ENCODE results near the gene INAFM2. TPM values are rescaled to one million over a fixed set of nuclear protein-coding genes. Genes with fewer than 3 reads are reported as not detected.

Gene INAFM2
- total and polyA plus RNA-seq, 9 of the 15 experiments (the other 6 are each of a cell fraction or from before 2014, with no cell fraction given), result 11.8 to 43.1 (median 27.2) TPM

GRCh38 chr15:40333922-40334492 lies 10.5 kb downstream of the INAFM2 start (continued):
- peak; percentile 50; the same call in 1 of the 2 replicates for TF ChIP-seq ARID4B (CRISPR knock-in tag; IDR thresholded peaks at IDR 0.05)
- TF ChIP-seq ZNF121 (CRISPR knock-in tag; conservative IDR thresholded peaks at IDR 0.05), result no peak
- no peak for TF ChIP-seq ZBTB17 (CRISPR knock-in tag; IDR thresholded peaks at IDR 0.05)
- TF ChIP-seq ZNF3 (CRISPR knock-in tag; IDR thresholded peaks at IDR 0.05), result no peak
- no peak for TF ChIP-seq STAT6 (CRISPR knock-in tag; IDR thresholded peaks at IDR 0.05)
- no peak for TF ChIP-seq NFIC (IDR thresholded peaks at IDR 0.05)
- no peak for TF ChIP-seq PRMT5 (CRISPR knock-in tag; IDR thresholded peaks at IDR 0.05)
- TF ChIP-seq ETV6 (IDR thresholded peaks at IDR 0.05; ENCODE audit: borderline replicate concordance in 1 of 2, low read depth in 2 of 2, low read length in 1 of 2), result 0 out of 4 replicates have a peak, but pooled peaks of 1 of the 2 experiments have one; percentile 34
- TF ChIP-seq ETV6 (CRISPR knock-in tag; IDR thresholded peaks at IDR 0.05; ENCODE audit: borderline replicate concordance), result no peak
- TF ChIP-seq ZNF408 (CRISPR knock-in tag; IDR thresholded peaks at IDR 0.05; ENCODE audit: low read depth), result no peak
- no peak for TF ChIP-seq ZNF507 (tag; conservative IDR thresholded peaks at IDR 0.05)
- TF ChIP-seq SMARCB1 (IDR thresholded peaks at IDR 0.05; ENCODE audit: insufficient read length, low read depth), result no peak
- TF ChIP-seq, protein P1, sequence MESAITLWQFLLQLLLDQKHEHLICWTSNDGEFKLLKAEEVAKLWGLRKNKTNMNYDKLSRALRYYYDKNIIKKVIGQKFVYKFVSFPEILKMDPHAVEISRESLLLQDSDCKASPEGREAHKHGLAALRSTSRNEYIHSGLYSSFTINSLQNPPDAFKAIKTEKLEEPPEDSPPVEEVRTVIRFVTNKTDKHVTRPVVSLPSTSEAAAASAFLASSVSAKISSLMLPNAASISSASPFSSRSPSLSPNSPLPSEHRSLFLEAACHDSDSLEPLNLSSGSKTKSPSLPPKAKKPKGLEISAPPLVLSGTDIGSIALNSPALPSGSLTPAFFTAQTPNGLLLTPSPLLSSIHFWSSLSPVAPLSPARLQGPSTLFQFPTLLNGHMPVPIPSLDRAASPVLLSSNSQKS (CRISPR knock-in tag; IDR thresholded peaks at IDR 0.05), result no peak
- TF ChIP-seq ZNF77 (CRISPR knock-in tag; IDR thresholded peaks at IDR 0.05), result no peak
- peak; percentile 44; the same call in 1 of the 2 replicates for TF ChIP-seq CTBP1 (IDR thresholded peaks at IDR 0.05; ENCODE audit: borderline replicate concordance)
- no peak for TF ChIP-seq ETS2 (tag; IDR thresholded peaks at IDR 0.05; ENCODE audit: borderline replicate concordance, poor library complexity, severe bottlenecking)
- TF ChIP-seq IRF1 (CRISPR knock-in tag; IDR thresholded peaks at IDR 0.05; ENCODE audit: borderline replicate concordance), result no peak
- peak; percentile 9; the same call in 1 of the 2 replicates for TF ChIP-seq ELF4 (CRISPR knock-in tag; IDR thresholded peaks at IDR 0.05)

All from K562 (cell line).